Psoas muscle (tissue), 8 donors: ENCODE data around the gene MAGI1. TPM values are rescaled to one million over a fixed set of nuclear protein-coding genes. Genes with fewer than 3 reads are reported as not detected.
A peak's percentile ranks its signal among the peaks of the same experiment; 100 is the strongest.

Experiments
- ATAC-seq, 4 donors: fragments of 200-7000 bp; cut with Tn5 transposase; one replicate each; pipeline ENCODE4 v1.9.1; 2020; ENCODE audit warnings: moderate library complexity in 3 of 4, mild to moderate bottlenecking in 2 of 4
- DNase-seq, 2 donors: peaks; one replicate each; pipeline ENCODE4 v3.0.0-alpha.2; 2020
- H3K27ac ChIP-seq: fragments of 200-600 bp; one replicate; pipeline ENCODE4 v1.8.0; 2022
- H3K27me3 ChIP-seq, 3 donors: fragments of 200-600 bp in 1 of 3; one replicate each; pipeline versions ENCODE4 v1.6.1 to v1.8.0; 2013 to 2022; ENCODE audit warnings: low read length in 2 of 3, mild to moderate bottlenecking in 2 of 3, moderate library complexity in 1 of 3; ENCODE audit not compliant: insufficient read depth in 3 of 3
- H3K36me3 ChIP-seq, 2 donors: fragments of 200-600 bp in 1 of 2; one replicate each; pipeline versions ENCODE4 v1.6.1 to v1.8.0; 2013 to 2022; ENCODE audit warnings: low read depth in 1 of 2, mild to moderate bottlenecking in 1 of 2, moderate library complexity in 1 of 2; ENCODE audit not compliant: insufficient read depth in 1 of 2
- H3K4me1 ChIP-seq: fragments of 200-600 bp; one replicate; pipeline ENCODE4 v1.8.0; 2022
- H3K4me3 ChIP-seq: fragments of 200-600 bp; one replicate; pipeline ENCODE4 v1.8.0; 2022; ENCODE audit warnings: mild to moderate bottlenecking
- H3K9me3 ChIP-seq: fragments of 200-600 bp; one replicate; pipeline ENCODE4 v1.8.0; 2022
- WGBS, 3 donors: extraction: QIAGEN DNeasy Blood & Tissue Kit; methylation state at CpG; one replicate each; pipeline versions ENCODE4 v1.1.6 to v1.1.7; 2013; 5-methylcytosine and 5-hydroxymethylcytosine counted together
- intact Hi-C, 2 donors: fragments of 100-400 bp; cut with DNase I; formaldehyde crosslinking; loops; one replicate each; pipeline versions ENCODE4 v1.11.0 to v1.14.2; 2022
- polyA plus RNA-seq, 3 donors: library from polyadenylated mRNA; stranded (reverse); fragments of 200-250 nt; gene quantifications; one replicate each; pipeline ENCODE4 v1.2.3, GENCODE V29; 2013
- total RNA-seq, 4 donors: library from RNA; stranded (reverse); fragmentation: NEBNext Ultra II Directional in 2 of 4; extraction: Animal tissue kit (Norgen Biotek cat#: 25700) in 2 of 4; gene quantifications; one replicate each; pipeline versions ENCODE4 v1.2.1 to v1.2.4, GENCODE V29; 2021 to 2023
- TF ChIP-seq, protein P1 (sequence below): fragments of 200-600 bp; IDR thresholded peaks from one replicate; pipeline ENCODE4 v1.8.0; 2022; ENCODE audit warnings: antibody characterized with exemption
- donor health status: healthy with polysubstance abuse.
- donor health status: DM: no; HTN: no; CAD: no; lungs with moderate emphysema.
- donor health status: Bipolar disorder and iron deficiency.
- donor health status: healthy.
- donor health status: DM: yes; HTN: yes; CAD: no.
- donor health status: DM: no; HTN: no; CAD: no.
- donor health status: DM: no; HTN: no; CAD: no.
- donor health status: DM: yes; HTN: yes; CAD: no.

MAGI1 gene
- total and polyA plus RNA-seq, 7 donors, result 4.5 to 8.1 (median 6.3) TPM

DNA sequence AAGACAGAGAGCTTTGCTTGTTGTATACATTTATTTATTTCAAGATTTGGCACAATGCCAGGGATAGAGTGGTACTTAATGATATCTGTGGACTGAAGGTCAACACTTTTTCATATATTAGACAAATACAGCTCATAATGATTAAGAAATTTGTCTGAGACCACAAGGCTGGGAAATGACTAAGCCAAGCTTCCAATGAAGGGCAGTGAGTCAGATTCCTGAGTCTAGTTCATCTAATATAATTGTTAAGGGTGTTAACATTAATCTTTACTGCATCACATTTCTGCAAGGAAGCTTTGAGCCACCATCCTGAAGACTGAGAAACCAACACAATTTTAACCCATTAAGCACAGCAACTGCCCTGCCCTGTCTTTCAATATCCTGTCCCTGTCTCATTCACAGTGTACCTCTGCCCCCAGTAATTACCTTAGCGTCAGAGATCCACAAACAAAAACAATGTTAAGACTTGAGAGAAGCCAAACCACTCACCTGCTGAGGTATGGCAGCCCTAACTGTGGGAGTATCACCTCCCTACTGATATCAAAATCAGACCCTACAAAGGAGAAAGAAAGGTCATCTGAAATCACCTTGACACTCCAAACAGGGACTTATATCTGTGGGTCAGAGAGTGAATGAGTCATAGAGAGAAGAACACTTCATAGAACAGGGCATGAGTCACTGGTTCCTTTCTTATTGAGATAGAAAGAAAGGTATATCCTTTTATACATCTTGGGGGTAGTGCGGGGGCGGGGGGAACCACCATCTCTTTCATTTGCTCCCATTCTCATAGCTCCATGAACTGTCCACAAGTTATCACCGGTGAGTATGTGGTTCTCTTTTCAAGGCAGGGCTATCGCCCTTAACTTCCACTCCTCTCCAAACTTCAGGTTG lies 74.7 kb downstream of the MAGI1 start:
- ATAC-seq (peak; percentile 13 to 42 (median 30)), DNase-seq (no peak)
- 89 to 91% (median 90%) methylated on average over 5 of the region's 5 CpGs for WGBS, 3 donors
- Histone ChIP-seq H3K9me3 (no peaks in the 10 kb centered on the region), H3K4me3 (no peak overlapping the region), H3K27me3 (no peaks in the 10 kb centered on the region), H3K4me1 (no peaks in the 10 kb centered on the region), H3K36me3 (no peaks in the 10 kb centered on the region), H3K27ac (no peak overlapping the region)
- intact Hi-C loops, result no loop called here
- TF ChIP-seq, protein P1, sequence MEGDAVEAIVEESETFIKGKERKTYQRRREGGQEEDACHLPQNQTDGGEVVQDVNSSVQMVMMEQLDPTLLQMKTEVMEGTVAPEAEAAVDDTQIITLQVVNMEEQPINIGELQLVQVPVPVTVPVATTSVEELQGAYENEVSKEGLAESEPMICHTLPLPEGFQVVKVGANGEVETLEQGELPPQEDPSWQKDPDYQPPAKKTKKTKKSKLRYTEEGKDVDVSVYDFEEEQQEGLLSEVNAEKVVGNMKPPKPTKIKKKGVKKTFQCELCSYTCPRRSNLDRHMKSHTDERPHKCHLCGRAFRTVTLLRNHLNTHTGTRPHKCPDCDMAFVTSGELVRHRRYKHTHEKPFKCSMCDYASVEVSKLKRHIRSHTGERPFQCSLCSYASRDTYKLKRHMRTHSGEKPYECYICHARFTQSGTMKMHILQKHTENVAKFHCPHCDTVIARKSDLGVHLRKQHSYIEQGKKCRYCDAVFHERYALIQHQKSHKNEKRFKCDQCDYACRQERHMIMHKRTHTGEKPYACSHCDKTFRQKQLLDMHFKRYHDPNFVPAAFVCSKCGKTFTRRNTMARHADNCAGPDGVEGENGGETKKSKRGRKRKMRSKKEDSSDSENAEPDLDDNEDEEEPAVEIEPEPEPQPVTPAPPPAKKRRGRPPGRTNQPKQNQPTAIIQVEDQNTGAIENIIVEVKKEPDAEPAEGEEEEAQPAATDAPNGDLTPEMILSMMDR, result no peak

DNA sequence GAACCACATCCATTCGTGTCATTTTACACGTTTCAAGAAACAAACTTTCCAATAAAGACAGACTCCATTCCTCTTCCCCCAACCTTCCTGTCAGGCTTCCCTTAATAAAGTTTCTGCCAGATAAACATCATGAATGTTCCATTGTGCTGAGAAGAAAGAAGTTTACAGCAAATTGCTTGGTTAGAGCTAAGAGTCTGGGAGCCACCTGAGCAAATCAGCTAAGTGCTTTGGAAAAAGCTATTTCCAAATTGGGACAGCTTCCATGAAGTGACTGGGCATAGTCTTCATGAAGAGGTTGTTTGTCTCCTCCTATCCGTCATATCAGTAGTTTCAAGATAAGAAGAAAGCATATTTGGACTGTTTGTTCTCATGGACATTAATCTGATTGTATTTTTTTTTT lies 77.0 kb downstream of the MAGI1 start:
- Histone ChIP-seq H3K9me3 (no peaks in the 10 kb centered on the region), H3K4me1 (no peaks in the 10 kb centered on the region), H3K27ac (no peak overlapping the region), H3K36me3 (no peaks in the 10 kb centered on the region), H3K4me3 (no peak overlapping the region), H3K27me3 (no peaks in the 10 kb centered on the region)
- DNase-seq (no peak), ATAC-seq (no peak)
- WGBS, 3 donors, result 57 to 74% (median 66%) methylated on average over 3 of the region's 3 CpGs
- TF ChIP-seq, protein P1, result no peak
- intact Hi-C loops, result no loop called here

DNA sequence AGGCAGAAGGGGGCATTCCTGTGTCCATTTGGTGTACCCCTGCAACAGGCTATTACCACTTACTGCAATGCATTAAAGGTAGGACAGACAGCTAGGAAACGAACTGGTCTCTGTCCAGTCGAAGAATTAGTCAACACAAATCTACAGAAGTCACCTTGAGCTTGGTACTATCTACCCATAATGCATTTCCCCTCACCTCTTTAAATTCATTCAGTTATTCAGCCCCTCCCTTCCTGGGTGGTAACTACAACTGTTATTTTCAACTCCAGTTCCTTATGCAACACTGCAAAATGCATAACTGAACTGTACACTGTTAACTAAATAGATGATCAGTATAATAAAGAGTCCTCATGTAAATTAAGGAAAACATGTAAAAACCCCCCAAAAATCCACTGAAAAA lies 77.6 kb downstream of the MAGI1 start:
- DNase-seq (no peak), ATAC-seq (no peak)
- Histone ChIP-seq H3K9me3 (no peaks in the 10 kb centered on the region), H3K4me1 (no peaks in the 10 kb centered on the region), H3K27me3 (no peaks in the 10 kb centered on the region), H3K36me3 (no peaks in the 10 kb centered on the region), H3K4me3 (no peak overlapping the region), H3K27ac (no peak overlapping the region)
- intact Hi-C loops, result no loop called here
- WGBS, 3 donors, result 74 to 84% (median 77%) methylated on average over 2 of the region's 2 CpGs
- TF ChIP-seq, protein P1, result no peak

DNA sequence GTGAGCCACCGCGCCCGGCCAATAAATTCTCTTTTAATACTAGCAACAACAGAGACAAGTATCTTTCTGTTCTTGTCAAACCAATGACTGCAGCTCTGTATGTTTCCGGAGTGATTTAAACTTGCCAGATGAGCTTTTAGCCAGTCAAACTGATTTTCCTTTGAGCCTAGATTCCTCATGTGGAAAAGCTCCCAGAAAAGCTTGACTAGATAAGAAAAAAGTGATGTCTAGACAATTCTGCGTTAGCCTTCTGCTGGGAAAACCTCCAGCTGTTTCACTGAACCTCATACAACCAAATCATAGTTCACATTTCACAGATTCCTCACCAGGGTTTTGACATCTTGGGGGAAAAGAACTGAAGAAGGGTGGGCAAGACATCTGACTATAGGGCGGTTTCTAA lies 78.6 kb downstream of the MAGI1 start:
- no peaks in the 10 kb centered on the region for H3K36me3 ChIP-seq
- DNase-seq (no peak), ATAC-seq (no peak)
- H3K4me1 ChIP-seq, result no peaks in the 10 kb centered on the region
- intact Hi-C loops, result no loop called here
- no peak overlapping the region for H3K27ac ChIP-seq
- no peaks in the 10 kb centered on the region for H3K27me3 ChIP-seq
- H3K9me3 ChIP-seq, result no peaks in the 10 kb centered on the region
- 61 to 65% (median 62%) methylated on average over 6 of the region's 6 CpGs for WGBS, 3 donors
- H3K4me3 ChIP-seq, result no peak overlapping the region
- TF ChIP-seq, protein P1, result no peak

DNA sequence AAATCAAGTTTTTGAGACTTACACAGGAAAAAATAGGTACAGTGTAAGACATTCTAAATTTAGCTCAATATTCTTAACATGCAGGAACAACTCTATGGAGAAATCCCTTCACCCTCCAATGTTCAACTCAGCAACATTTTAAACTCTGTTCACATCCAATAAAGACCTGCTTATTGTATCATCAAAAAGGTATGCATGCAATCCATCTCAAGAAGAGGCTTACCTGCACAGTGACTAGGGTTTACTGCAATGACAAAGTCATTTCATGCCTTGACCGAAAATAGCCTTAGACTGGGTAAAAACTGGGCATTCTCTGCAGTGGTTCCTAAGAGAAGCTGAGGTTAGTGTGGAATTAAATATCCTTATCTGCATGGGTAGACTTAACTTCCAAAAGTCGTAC lies 80.5 kb downstream of the MAGI1 start:
- intact Hi-C loops, result no loop called here
- Histone ChIP-seq H3K4me1 (peaks cover 15% of the 10 kb centered on the region), H3K36me3 (no peaks in the 10 kb centered on the region), H3K27ac (no peak overlapping the region), H3K4me3 (no peak overlapping the region), H3K9me3 (no peaks in the 10 kb centered on the region), H3K27me3 (no peaks in the 10 kb centered on the region)
- no peak for DNase-seq
- ATAC-seq, result no peak
- WGBS, 3 donors, result 94 to 100% (median 95%) methylated on average over 2 of the region's 2 CpGs
- TF ChIP-seq, protein P1, result no peak
